SK-N-SH (cell line): ENCODE measurements around the gene PHKB. TPM values are rescaled to one million over a fixed set of nuclear protein-coding genes. Genes with fewer than 3 reads are reported as not detected.

Experiments
- CTCF ChIA-PET: fragments of 300-600, 350-600 bp; formaldehyde crosslinking; extraction: SDS; loops from one replicate; lab custom pipeline; 2021; lab: Yijun Ruan, JAX
- POLR2A ChIA-PET: fragments of 350-600 bp; sonication (Branson Sonifier 250); formaldehyde crosslinking; extraction: SDS; loops from one replicate; lab custom pipeline; 2020; ENCODE audit warnings: antibody characterized with exemption, inconsistent platforms; lab: Yijun Ruan, JAX
- DNase-seq: peaks from one replicate; pipeline ENCODE4 v3.0.0; 2012
- H2AFZ ChIP-seq: fragments of 200-600 bp; sonication (generic); 2 replicates; pipeline ENCODE4 v1.8.1; 2016; ENCODE audit warnings: antibody characterized with exemption, mild to moderate bottlenecking, low read depth
- H3F3A ChIP-seq: fragments of 200-600 bp; sonication (generic); replicated peaks from 2 replicates; pipeline ENCODE3; 2016; ENCODE audit warnings: antibody characterized with exemption, mild to moderate bottlenecking; ENCODE audit not compliant: insufficient read depth
- H3K27ac ChIP-seq, 2 experiments: fragments of 200-500 bp in 1 of 2; fragments of 200-600 bp in 1 of 2; sonication (Bioruptor generic) in 1 of 2; sonication (generic), shearing (Covaris generic) in 1 of 2; 2 replicates each; pipeline versions ENCODE4 v1.5.1 to v1.6.1; 2014 to 2016; ENCODE audit warnings: low read depth in 2 of 2, inconsistent platforms in 1 of 2, low read length in 1 of 2, mild to moderate bottlenecking in 1 of 2, mixed read lengths in 1 of 2
- H3K27me3 ChIP-seq: fragments of 200-600 bp; sonication (generic), shearing (Covaris generic); 2 replicates; pipeline ENCODE4 v1.6.1; 2016; ENCODE audit warnings: mixed run types; ENCODE audit not compliant: insufficient read depth
- H3K36me3 ChIP-seq, 2 experiments: fragments of 200-500 bp in 1 of 2; fragments of 200-600 bp in 1 of 2; sonication (Bioruptor generic) in 1 of 2; sonication (generic) in 1 of 2; replicated peaks in 1 of 2; 2 replicates each; pipeline versions ENCODE3 to v1.5.1; 2014 to 2016; ENCODE audit warnings: low read length in 1 of 2, mild to moderate bottlenecking in 1 of 2; ENCODE audit not compliant: insufficient read depth in 2 of 2, control insufficient read depth in 1 of 2
- H3K4me1 ChIP-seq, 2 experiments: fragments of 200-500 bp in 1 of 2; fragments of 200-600 bp in 1 of 2; sonication (Bioruptor generic) in 1 of 2; sonication (generic), shearing (Covaris generic) in 1 of 2; 2 replicates each; pipeline versions ENCODE4 v1.5.1 to v1.6.1; 2014 to 2016; ENCODE audit warnings: low read depth in 1 of 2, low read length in 1 of 2, mixed run types in 1 of 2; ENCODE audit not compliant: insufficient read depth in 2 of 2, control insufficient read depth in 1 of 2
- H3K4me2 ChIP-seq: fragments of 200-600 bp; sonication (generic), shearing (Covaris generic); 2 replicates; pipeline ENCODE4 v1.6.1; 2017; ENCODE audit warnings: mixed run types
- H3K4me3 ChIP-seq, 2 experiments: fragments of 200-500 bp in 1 of 2; fragments of 200-600 bp in 1 of 2; sonication (Bioruptor generic) in 1 of 2; sonication (generic), shearing (Covaris generic) in 1 of 2; 2 replicates each; pipeline versions ENCODE4 v1.5.1 to v1.8.1; 2014 to 2016; ENCODE audit warnings: low read depth in 2 of 2, inconsistent platforms in 1 of 2, low read length in 1 of 2, mild to moderate bottlenecking in 1 of 2, mixed read lengths in 1 of 2, moderate library complexity in 1 of 2
- H3K79me2 ChIP-seq: fragments of 200-600 bp; sonication (generic); 2 replicates; pipeline ENCODE4 v1.8.1; 2017; ENCODE audit warnings: mild to moderate bottlenecking; ENCODE audit not compliant: insufficient read depth
- H3K9ac ChIP-seq: fragments of 200-600 bp; sonication (generic); 2 replicates; pipeline ENCODE4 v1.6.1; 2017; ENCODE audit warnings: mixed run types
- H3K9me2 ChIP-seq: fragments of 200-600 bp; sonication (generic); 2 replicates; pipeline ENCODE4 v1.6.1; 2017; ENCODE audit warnings: mixed run types
- H3K9me3 ChIP-seq: fragments of 200-600 bp; sonication (generic); 2 replicates; pipeline ENCODE4 v1.6.1; 2017; ENCODE audit warnings: mixed run types, mild to moderate bottlenecking, moderate library complexity
- H4K20me1 ChIP-seq: fragments of 200-600 bp; sonication (generic); 2 replicates; pipeline ENCODE4 v1.6.1; 2017; ENCODE audit warnings: mild to moderate bottlenecking, mixed run types; ENCODE audit not compliant: insufficient read depth
- FOSL2 ChIP-seq: IDR thresholded peaks from 2 replicates; pipeline ENCODE4 v1.4.0; 2012; ENCODE audit warnings: low read depth, mild to moderate bottlenecking, moderate library complexity, borderline replicate concordance
- FOXJ3 ChIP-seq: sonication (generic); formaldehyde crosslinking; IDR thresholded peaks from 2 replicates; pipeline ENCODE4 v1.5.1; 2020; ENCODE audit warnings: mild to moderate bottlenecking, missing genetic modification reagents
- FOXM1 ChIP-seq: IDR thresholded peaks from 2 replicates; pipeline ENCODE4 v1.4.0; 2012; ENCODE audit warnings: low read depth, mild to moderate bottlenecking
- GATA2 ChIP-seq: sonication (generic); formaldehyde crosslinking; IDR thresholded peaks from 2 replicates; pipeline ENCODE4 v1.5.0; 2020; ENCODE audit warnings: mild to moderate bottlenecking, missing genetic modification reagents
- JUND ChIP-seq: IDR thresholded peaks from 2 replicates; pipeline ENCODE4 v1.4.0; 2012
- NFIC ChIP-seq: IDR thresholded peaks from 2 replicates; pipeline ENCODE4 v1.4.0; 2012; ENCODE audit warnings: borderline replicate concordance
- NRF1 ChIP-seq: IDR thresholded peaks from 2 replicates; pipeline ENCODE4 v1.6.1; 2012; ENCODE audit warnings: low read depth, mild to moderate bottlenecking, low read length
- RAD21 ChIP-seq: IDR thresholded peaks from 2 replicates; pipeline ENCODE4 v1.6.1; 2012; ENCODE audit warnings: mild to moderate bottlenecking, low read length
- REST ChIP-seq: IDR thresholded peaks from 2 replicates; pipeline ENCODE4 v1.6.1; 2012; ENCODE audit warnings: mild to moderate bottlenecking, low read depth, low read length, moderate library complexity
- RFX5 ChIP-seq: IDR thresholded peaks from 2 replicates; pipeline ENCODE4 v1.6.1; 2012; ENCODE audit warnings: mild to moderate bottlenecking, improper control_type of control experiment, low read length
- SIN3A ChIP-seq: IDR thresholded peaks from 2 replicates; pipeline ENCODE4 v1.6.1; 2012; ENCODE audit warnings: low read depth, mild to moderate bottlenecking, low read length, moderate library complexity, borderline replicate concordance
- SMC3 ChIP-seq: IDR thresholded peaks from 2 replicates; pipeline ENCODE4 v1.6.1; 2012; ENCODE audit warnings: low read depth, low read length, improper control_type of control experiment
- TEAD4 ChIP-seq: IDR thresholded peaks from 2 replicates; pipeline ENCODE4 v1.4.0; 2012; ENCODE audit warnings: mild to moderate bottlenecking, borderline replicate concordance; ENCODE audit not compliant: insufficient read depth
- ZBTB33 ChIP-seq: IDR thresholded peaks from 2 replicates; pipeline ENCODE4 v1.4.0; 2012; ENCODE audit warnings: low read depth, borderline replicate concordance
- WGBS: methylation state at CpG from one replicate; pipeline ENCODE4 v1.1.6; 2017; ENCODE audit warnings: low lambda C conversion rate; 5-methylcytosine and 5-hydroxymethylcytosine counted together
- polyA plus RNA-seq, 3 experiments: library from polyadenylated mRNA; depleted of rRNA; stranded (reverse); fragments of >200 nt; gene quantifications; 2 replicates each; pipeline ENCODE4 v1.2.3, GENCODE V29; 2012
- TF ChIP-seq, protein P1 (sequence below): fragments of 200-600 bp; sonication (generic); IDR thresholded peaks from 2 replicates; pipeline ENCODE4 v1.6.1; 2017; ENCODE audit warnings: antibody characterized with exemption, mild to moderate bottlenecking, moderate library complexity

PHKB gene
- polyA plus RNA-seq, 1 of the 3 experiments (the other 2 are of a cell fraction): 20.8 TPM

- TF ChIP-seq FOXM1: no peak
- TF ChIP-seq RFX5: no peak
- TF ChIP-seq SIN3A: no peak
- no peak for TF ChIP-seq NRF1
- no peak for TF ChIP-seq TEAD4
- no peak for TF ChIP-seq RAD21
- no peak for TF ChIP-seq ZBTB33
- TF ChIP-seq SMC3: no peak
- TF ChIP-seq, protein P1, sequence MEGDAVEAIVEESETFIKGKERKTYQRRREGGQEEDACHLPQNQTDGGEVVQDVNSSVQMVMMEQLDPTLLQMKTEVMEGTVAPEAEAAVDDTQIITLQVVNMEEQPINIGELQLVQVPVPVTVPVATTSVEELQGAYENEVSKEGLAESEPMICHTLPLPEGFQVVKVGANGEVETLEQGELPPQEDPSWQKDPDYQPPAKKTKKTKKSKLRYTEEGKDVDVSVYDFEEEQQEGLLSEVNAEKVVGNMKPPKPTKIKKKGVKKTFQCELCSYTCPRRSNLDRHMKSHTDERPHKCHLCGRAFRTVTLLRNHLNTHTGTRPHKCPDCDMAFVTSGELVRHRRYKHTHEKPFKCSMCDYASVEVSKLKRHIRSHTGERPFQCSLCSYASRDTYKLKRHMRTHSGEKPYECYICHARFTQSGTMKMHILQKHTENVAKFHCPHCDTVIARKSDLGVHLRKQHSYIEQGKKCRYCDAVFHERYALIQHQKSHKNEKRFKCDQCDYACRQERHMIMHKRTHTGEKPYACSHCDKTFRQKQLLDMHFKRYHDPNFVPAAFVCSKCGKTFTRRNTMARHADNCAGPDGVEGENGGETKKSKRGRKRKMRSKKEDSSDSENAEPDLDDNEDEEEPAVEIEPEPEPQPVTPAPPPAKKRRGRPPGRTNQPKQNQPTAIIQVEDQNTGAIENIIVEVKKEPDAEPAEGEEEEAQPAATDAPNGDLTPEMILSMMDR: no peak
- no peak for TF ChIP-seq JUND
- TF ChIP-seq NFIC: no peak
- no peak for TF ChIP-seq GATA2 (CRISPR knock-in tag)
- TF ChIP-seq REST: no peak
- no peak for TF ChIP-seq FOSL2
- no peak for TF ChIP-seq FOXJ3 (CRISPR knock-in tag)
- Histone ChIP-seq H3K79me2 (no peaks in the 10 kb centered on the region), H2AFZ (no peak overlapping the region), H3F3A (no peaks in the 10 kb centered on the region), H3K4me1 (no peaks in the 10 kb centered on the region), H3K36me3 (no peaks in the 10 kb centered on the region), H3K27ac (no peak overlapping the region), H4K20me1 (no peaks in the 10 kb centered on the region), H3K9me3 (no peaks in the 10 kb centered on the region), H3K9ac (no peak overlapping the region), H3K4me2 (no peak overlapping the region), H3K4me3 (no peak overlapping the region), H3K27me3 (no peaks in the 10 kb centered on the region), H3K9me2 (no peaks in the 10 kb centered on the region)
- no peak for DNase-seq
- 73% methylated on average over 3 of the region's 3 CpGs for WGBS
- ChIA-PET CTCF (no interaction called here), POLR2A (no interaction called here)
These were observed 110.6 kb downstream of the PHKB start for GRCh38 chr16:47571711-47572110.
